ENCODE data around the gene COX8A.

- TF ChIP-seq CTCF (IDR thresholded peaks at IDR 0.05) (no peak), POLR2A (IDR thresholded peaks at IDR 0.05) (no peak), POLR2AphosphoS5 (IDR thresholded peaks at IDR 0.05) (no peak), EP300 (IDR thresholded peaks at IDR 0.05) (no peak)
Observed at GRCh38 chr11:64008914-64009633, 34.7 kb downstream of the COX8A start.

Measured in sigmoid colon (tissue), 4 donors.